PC-3 (cell line): ENCODE measurements around the gene MYL2. TPM values are rescaled to one million over a fixed set of nuclear protein-coding genes. Genes with fewer than 3 reads are reported as not detected.

Source experiments
- ATAC-seq: fragments of 200-7000 bp; cut with Tn5 transposase; 2 replicates; pipeline ENCODE4 v1.9.1; 2020; ENCODE audit warnings: mild to moderate bottlenecking, moderate library complexity
- Bru-seq: library from RNA; stranded (reverse); fragments of 400-500 nt; gene quantifications from one replicate; lab custom pipeline; 2021; lab: Mats Ljungman, UMichigan
- BruChase-seq, 2 experiments: library from RNA; stranded (reverse); fragments of 400-500 nt; gene quantifications; one replicate each; lab custom pipeline; 2021; lab: Mats Ljungman, UMichigan
- BruUV-seq: library from RNA; stranded (reverse); fragments of 400-500 nt; replicated peaks from 2 replicates; lab custom pipeline; 2021; lab: Mats Ljungman, UMichigan
- CTCF ChIA-PET: fragments of 300-600 bp; sonication (Branson Sonifier 250); formaldehyde crosslinking; loops from one replicate; lab custom pipeline; 2022; ENCODE audit warnings: antibody characterized with exemption; lab: Charles Lee
- POLR2A ChIA-PET: fragments of 300-600 bp; sonication (Branson Sonifier 250); formaldehyde crosslinking; loops from one replicate; lab custom pipeline; 2022; ENCODE audit warnings: antibody characterized with exemption; ENCODE audit not compliant: unreplicated experiment; lab: Charles Lee
- DNase-seq: peaks from one replicate; pipeline ENCODE4 v3.0.0-alpha.2; 2015
- H2AFZ ChIP-seq: fragments of 300-600 bp; sonication (generic); 2 replicates; pipeline ENCODE4 v1.6.0; 2016; ENCODE audit warnings: antibody characterized with exemption, low read length
- H3F3A ChIP-seq: fragments of 300-600 bp; sonication (generic); one replicate; pipeline ENCODE4 v1.6.0; 2017; ENCODE audit warnings: antibody characterized with exemption, low read length, control low read depth, mild to moderate bottlenecking; ENCODE audit not compliant: unreplicated experiment
- H3K27ac ChIP-seq: fragments of 300-600 bp; sonication (generic); 2 replicates; pipeline ENCODE4 v1.5.1; 2016; ENCODE audit warnings: mild to moderate bottlenecking, low read length
- H3K27me3 ChIP-seq: fragments of 300-600 bp; sonication (generic); 2 replicates; pipeline ENCODE4 v1.6.1; 2016; ENCODE audit warnings: low read length, mixed read lengths
- H3K36me3 ChIP-seq: fragments of 300-600 bp; sonication (generic); 2 replicates; pipeline ENCODE4 v1.6.1; 2016; ENCODE audit warnings: low read depth, mixed run types, low read length, mixed read lengths
- H3K4me1 ChIP-seq: fragments of 300-600 bp; sonication (generic); 2 replicates; pipeline ENCODE4 v1.5.1; 2016; ENCODE audit warnings: low read length; ENCODE audit not compliant: insufficient read depth
- H3K4me2 ChIP-seq: fragments of 300-600 bp; sonication (generic); 2 replicates; pipeline ENCODE4 v1.6.0; 2016; ENCODE audit warnings: low read length
- H3K4me3 ChIP-seq: fragments of 300-600 bp; sonication (generic); 2 replicates; pipeline ENCODE4 v1.5.1; 2016; ENCODE audit warnings: mild to moderate bottlenecking, low read length, mixed read lengths
- H3K79me2 ChIP-seq: fragments of 300-600 bp; sonication (generic); 2 replicates; pipeline ENCODE4 v1.6.1; 2017; ENCODE audit warnings: low read length, mixed read lengths
- H3K9ac ChIP-seq: fragments of 300-600 bp; sonication (generic); 2 replicates; pipeline ENCODE4 v1.6.0; 2016; ENCODE audit warnings: mild to moderate bottlenecking, low read length
- H3K9me2 ChIP-seq: fragments of 300-600 bp; sonication (generic); replicated peaks from 2 replicates; pipeline ENCODE4 v1.6.1; 2016; ENCODE audit warnings: mixed run types, low read length, mixed read lengths
- H3K9me3 ChIP-seq: fragments of 300-600 bp; sonication (generic); 2 replicates; pipeline ENCODE4 v1.6.1; 2016; ENCODE audit warnings: low read length, mixed read lengths
- H4K20me1 ChIP-seq: fragments of 300-600 bp; sonication (generic); 2 replicates; pipeline ENCODE4 v1.6.1; 2016; ENCODE audit warnings: low read length, mixed read lengths
- CTCF ChIP-seq: fragments of 300-600 bp; sonication (generic); conservative IDR thresholded peaks from 2 replicates; pipeline ENCODE4 v1.5.1; 2017; ENCODE audit warnings: antibody characterized with exemption, low read depth, mild to moderate bottlenecking, low read length
- EZH2 ChIP-seq: fragments of 300-600 bp; sonication (generic); IDR thresholded peaks from one replicate; pipeline ENCODE4 v1.6.1; 2017; ENCODE audit warnings: antibody characterized with exemption, mild to moderate bottlenecking, low read length; ENCODE audit not compliant: unreplicated experiment
- EZH2phosphoT487 ChIP-seq: fragments of 300-600 bp; sonication (generic); IDR thresholded peaks from 2 replicates; pipeline ENCODE4 v1.6.1; 2018; ENCODE audit warnings: mild to moderate bottlenecking, antibody characterized with exemption, low read length, borderline replicate concordance
- intact Hi-C: fragments of 100-400 bp; cut with micrococcal nuclease; formaldehyde crosslinking; loops from 2 replicates; pipeline ENCODE4 v1.9.0; 2023
- long read RNA-seq: library from polyadenylated mRNA; unstranded; transcript quantifications from one replicate; pipeline ENCODE4 v2.0.0, GENCODE V29; 2021; ENCODE audit not compliant: unreplicated experiment
- total RNA-seq: library from RNA; depleted of rRNA; stranded (reverse); fragments of >200 nt; gene quantifications from 2 replicates; pipeline ENCODE4 v1.2.3, GENCODE V29; 2014; rRNA removed

MYL2 gene
- not detected in 2 replicates for total RNA-seq
- Bru-seq, nascent RNA: percentile 14 among the genes with signal in this experiment
- BruChase-seq, experiment 1, labeled RNA remaining after a 6-hour chase: not detected
- not detected for BruChase-seq, experiment 2, labeled RNA remaining after a 2-hour chase
- long read RNA-seq: 0 reads

GRCh38 chr12:110920324-110920910 is at the start of gene MYL2:
MYL2 (minus strand) TSS chr12:110920579; CDS start chr12:110920529, 50 bp downstream.
- Histone ChIP-seq H3K4me1 (peaks cover 24% of the 10 kb centered on the region), H3K79me2 (no peaks in the 10 kb centered on the region), H4K20me1 (no peaks in the 10 kb centered on the region), H3K9me3 (no peaks in the 10 kb centered on the region), H3K4me3 (no peak within 1 kb of the TSS), H3K27me3 (no peaks in the 10 kb centered on the region), H3K9me2 (no peaks in the 10 kb centered on the region), H3K27ac (no peak within 1 kb of the TSS), H3K4me2 (peak within 1 kb of the TSS; percentile 23; the same call in 1 of the 2 replicates), H2AFZ (peak within 1 kb of the TSS; percentile 32; the same call in 1 of the 2 replicates), H3K9ac (no peak within 1 kb of the TSS), H3K36me3 (no peaks in the 10 kb centered on the region), H3F3A (no peaks in the 10 kb centered on the region)
- DNase-seq (no peak), ATAC-seq (no peak)
- POLR2A ChIA-PET: interaction anchor here (0.6 kb wide), 1 partner anchor 370 kb away, joined by 3 read pairs; no protein-coding TSS in a partner anchor
- intact Hi-C loops: no loop called here
- CTCF ChIA-PET: no interaction called here
- no peak for TF ChIP-seq CTCF
- no peak for TF ChIP-seq EZH2phosphoT487
- TF ChIP-seq EZH2: no peak
- no TSS peak for BruUV-seq

GRCh38 chr12:110966081-110966760 is 45.8 kb upstream of the MYL2 start:
- ATAC-seq: no peak
- BruUV-seq: no TSS peak
- intact Hi-C loops: no loop called here

DNA sequence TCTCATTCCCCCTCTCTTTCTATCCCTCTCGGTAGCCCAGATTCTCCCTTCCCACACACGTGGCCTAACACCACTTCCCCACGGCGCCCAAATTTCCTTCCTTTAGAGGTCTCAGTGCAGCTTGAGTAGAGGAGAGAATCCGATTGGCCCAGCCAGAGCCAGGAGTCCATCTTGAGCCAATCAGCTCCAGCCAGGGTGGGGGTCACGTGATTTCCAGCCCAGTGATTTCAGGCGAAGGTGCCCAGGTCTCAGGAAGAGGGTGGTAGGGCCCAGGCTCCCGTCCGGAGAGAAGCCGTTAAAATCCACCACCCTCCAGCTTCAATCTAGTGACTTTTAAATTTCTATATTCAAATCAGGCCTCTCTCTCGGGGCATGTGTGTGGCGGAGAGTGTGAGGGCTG is 45.2 kb upstream of the MYL2 start:
- no peak overlapping the region for H3K27ac ChIP-seq
- no peak overlapping the region for H3K4me3 ChIP-seq
- H3K4me2 ChIP-seq: no peak overlapping the region
- no peak for ATAC-seq
- no peak overlapping the region for H2AFZ ChIP-seq
- intact Hi-C loops: no loop called here
- BruUV-seq: no TSS peak
- H3K9ac ChIP-seq: no peak overlapping the region
- H3K4me1 ChIP-seq: no peaks in the 10 kb centered on the region
- POLR2A ChIA-PET: no interaction called here
- TF ChIP-seq EZH2phosphoT487: no peak
- no peak for TF ChIP-seq EZH2
- no peak for TF ChIP-seq CTCF
- no peaks in the 10 kb centered on the region for H3K9me2 ChIP-seq
- no peaks in the 10 kb centered on the region for H3K36me3 ChIP-seq
- no peak for DNase-seq
- no peaks in the 10 kb centered on the region for H4K20me1 ChIP-seq
- H3K79me2 ChIP-seq: no peaks in the 10 kb centered on the region
- peaks cover 69% of the 10 kb centered on the region for H3K27me3 ChIP-seq
- no peaks in the 10 kb centered on the region for H3F3A ChIP-seq
- CTCF ChIA-PET: no interaction called here
- no peaks in the 10 kb centered on the region for H3K9me3 ChIP-seq

More at GRCh38 chr12:110966081-110966760, 45.8 kb upstream of the MYL2 start:
- no peak overlapping the region for H3K27ac ChIP-seq
- H2AFZ ChIP-seq: no peak overlapping the region
- H4K20me1 ChIP-seq: no peaks in the 10 kb centered on the region
- DNase-seq: no peak
- CTCF ChIA-PET: no interaction called here
- no peaks in the 10 kb centered on the region for H3F3A ChIP-seq
- no peak for TF ChIP-seq EZH2
- POLR2A ChIA-PET: no interaction called here
- H3K79me2 ChIP-seq: no peaks in the 10 kb centered on the region
- H3K36me3 ChIP-seq: no peaks in the 10 kb centered on the region
- no peak overlapping the region for H3K9ac ChIP-seq
- peaks cover 69% of the 10 kb centered on the region for H3K27me3 ChIP-seq
- no peaks in the 10 kb centered on the region for H3K9me3 ChIP-seq
- H3K9me2 ChIP-seq: no peaks in the 10 kb centered on the region
- H3K4me3 ChIP-seq: no peak overlapping the region
- no peaks in the 10 kb centered on the region for H3K4me1 ChIP-seq
- no peak overlapping the region for H3K4me2 ChIP-seq
